ENCODE measurements around the gene POC1A.

DNA sequence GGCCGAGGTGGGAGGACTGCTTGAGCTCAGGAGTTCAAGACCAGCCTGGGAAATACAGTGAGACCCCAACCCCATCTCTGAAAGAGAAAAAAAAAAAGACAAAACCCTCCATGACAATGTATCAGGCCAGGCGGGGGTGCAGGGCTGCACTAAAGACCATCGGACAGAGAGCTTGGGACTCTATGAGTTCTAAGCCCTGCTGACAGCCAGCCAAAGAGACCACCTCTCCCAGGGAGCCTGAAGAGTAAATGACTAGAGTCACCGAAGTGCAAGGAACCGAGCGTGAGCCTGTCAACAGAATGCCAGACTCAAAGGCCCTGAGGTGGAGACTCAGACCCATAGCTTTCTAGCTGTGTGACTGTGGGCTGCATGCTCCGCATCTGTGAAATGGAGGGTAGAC, 12.5 kb downstream of the POC1A start:
- no peak for TF ChIP-seq POLR2A (IDR thresholded peaks at IDR 0.05; ENCODE audit: low read depth, low read length)
- TF ChIP-seq POLR2AphosphoS5 (IDR thresholded peaks at IDR 0.05; ENCODE audit: low read depth, low read length), result no peak
- no peak for TF ChIP-seq TAF1 (IDR thresholded peaks at IDR 0.05; ENCODE audit: borderline replicate concordance, low read depth, low read length)

Measured in GM12892 (cell line).